HG03558 (cell line): ENCODE results near the gene TFAP2B.
A peak's percentile ranks its signal among the peaks of the same experiment; 100 is the strongest.

Experiments used
- ATAC-seq: cut with Tn5 transposase; IDR thresholded peaks from one replicate; pipeline ENCODE4 v1.9.1; 2021; ENCODE audit warnings: moderate number of reproducible peaks; ENCODE audit not compliant: unreplicated experiment; ENCODE audit errors: extremely low read depth

Gene TFAP2B

DNA sequence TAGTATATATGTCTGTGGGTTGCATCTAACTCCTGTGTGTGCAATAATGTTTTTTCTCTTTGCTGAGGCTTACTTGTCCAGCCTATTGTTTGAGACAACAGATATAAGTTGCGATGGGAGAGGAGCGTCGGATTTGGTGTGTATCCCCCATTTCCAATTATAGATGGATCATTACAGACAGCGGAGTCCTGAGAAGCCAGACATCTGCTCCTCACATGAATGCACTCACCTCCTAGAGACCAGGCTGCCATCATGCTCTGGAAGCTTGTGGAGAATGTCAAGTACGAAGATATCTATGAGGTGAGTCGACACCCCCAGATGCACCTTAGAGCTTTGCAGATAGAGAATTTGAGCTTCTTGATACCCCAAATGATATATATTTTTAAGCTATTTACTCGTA is at the start of gene TFAP2B:
Gene TFAP2B (plus strand): TSS at position 199 of the 400 bp plus-strand sequence. CDS start 21 bp downstream, at position 220.
- ATAC-seq, result no peak

DNA sequence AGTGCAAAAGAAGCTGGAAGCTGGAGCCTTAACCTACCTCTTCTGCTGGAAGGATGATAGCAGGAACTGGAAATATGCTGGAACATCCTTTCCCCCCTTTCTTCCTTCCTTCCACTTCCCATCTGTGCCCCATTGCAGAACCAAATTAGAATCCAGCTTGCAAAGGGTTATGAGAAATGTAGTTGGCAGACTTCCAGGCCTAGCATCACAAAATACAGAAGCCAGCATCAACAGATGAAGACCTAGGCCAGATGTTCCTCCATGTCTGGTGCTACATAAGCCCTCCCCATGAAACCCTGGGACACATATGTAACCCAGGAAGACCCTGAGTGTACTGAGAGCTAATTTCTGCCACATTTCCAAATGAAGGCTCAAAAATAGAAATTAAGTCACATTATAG is 40.0 kb upstream of the TFAP2B start:
- no peak for ATAC-seq

DNA sequence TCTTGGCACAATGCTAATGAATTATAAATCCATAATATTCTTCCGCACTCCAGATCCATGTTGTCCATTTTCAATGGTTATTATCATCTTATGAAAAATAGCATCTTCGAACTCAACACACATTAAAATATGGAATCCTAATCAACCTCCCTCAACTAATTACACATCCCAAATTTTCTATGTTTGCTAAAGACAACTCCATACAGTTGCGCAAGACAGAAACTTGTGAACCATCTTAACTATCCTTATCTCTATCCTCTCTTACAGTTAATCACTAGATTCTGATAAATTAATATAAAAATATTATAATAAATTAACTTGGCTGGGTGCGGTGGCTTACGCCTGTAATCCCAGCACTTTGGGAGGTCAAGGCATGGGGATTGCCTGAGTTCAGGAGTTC is 38.3 kb upstream of the TFAP2B start:
- ATAC-seq, result no peak

DNA sequence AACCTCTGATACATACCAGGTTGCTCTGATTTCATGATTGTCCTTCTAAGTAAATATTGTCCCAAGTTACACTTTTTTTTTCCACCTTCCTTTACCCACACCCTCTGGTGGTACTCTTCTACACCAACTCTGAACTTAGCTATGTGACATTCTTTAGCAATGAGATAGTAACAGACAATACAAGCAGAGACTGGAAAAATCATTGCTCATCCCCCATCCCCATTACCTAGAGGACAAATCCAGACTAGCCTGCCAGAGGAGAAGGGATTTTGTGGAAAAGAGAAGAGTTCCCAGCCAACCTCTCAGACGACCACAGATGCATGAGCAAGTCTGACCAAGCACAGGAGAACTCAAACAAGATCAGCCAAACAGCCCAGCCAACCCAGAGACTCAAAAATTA is 32.8 kb upstream of the TFAP2B start:
- ATAC-seq, result no peak

DNA sequence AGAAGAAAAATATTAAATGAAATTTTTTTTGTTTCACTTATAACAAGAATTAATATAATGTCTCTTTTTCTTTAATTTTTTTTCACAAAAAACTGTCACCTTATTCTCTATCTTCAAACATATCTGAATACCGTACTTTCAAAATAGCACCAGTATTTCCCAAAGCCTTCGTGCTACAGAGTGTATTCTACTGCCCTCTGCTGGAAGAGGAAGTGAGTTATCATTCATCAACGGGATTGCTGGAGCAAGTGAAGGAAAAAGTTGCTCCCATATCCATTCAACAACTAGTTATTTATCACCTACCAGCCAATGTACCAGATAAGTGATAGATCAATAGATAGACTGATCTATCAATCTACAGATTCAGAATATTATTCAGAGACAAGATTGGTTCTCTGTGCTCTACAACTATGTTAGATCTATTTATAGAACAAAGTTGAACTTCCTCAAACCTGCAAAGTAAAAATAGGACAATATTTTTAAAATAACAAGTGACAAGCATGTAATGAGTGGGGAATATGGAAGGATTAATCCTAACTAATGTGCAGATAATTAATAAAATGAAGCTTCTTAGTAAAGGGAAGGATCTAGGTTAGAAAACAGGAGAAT is 26.7 kb upstream of the TFAP2B start:
- peak; percentile 76 for ATAC-seq

DNA sequence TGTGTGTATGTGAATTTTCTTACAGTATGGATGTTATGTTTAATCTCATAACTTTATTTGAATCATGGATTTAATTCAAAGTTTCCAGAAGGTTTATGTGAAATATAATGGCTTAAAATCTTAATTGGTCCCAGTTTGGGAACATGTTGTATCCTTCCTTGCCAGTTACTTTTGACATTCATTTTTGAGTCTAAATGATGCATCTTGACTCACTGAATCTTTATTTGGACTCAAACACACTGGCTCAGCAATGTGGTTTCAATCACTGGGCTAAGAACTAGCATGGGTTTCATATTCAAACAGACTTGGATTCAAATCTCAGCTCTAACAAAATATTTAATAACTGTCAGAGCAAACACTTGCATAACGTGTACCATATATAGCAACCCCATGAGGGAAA is 25.9 kb upstream of the TFAP2B start:
- ATAC-seq, result no peak

DNA sequence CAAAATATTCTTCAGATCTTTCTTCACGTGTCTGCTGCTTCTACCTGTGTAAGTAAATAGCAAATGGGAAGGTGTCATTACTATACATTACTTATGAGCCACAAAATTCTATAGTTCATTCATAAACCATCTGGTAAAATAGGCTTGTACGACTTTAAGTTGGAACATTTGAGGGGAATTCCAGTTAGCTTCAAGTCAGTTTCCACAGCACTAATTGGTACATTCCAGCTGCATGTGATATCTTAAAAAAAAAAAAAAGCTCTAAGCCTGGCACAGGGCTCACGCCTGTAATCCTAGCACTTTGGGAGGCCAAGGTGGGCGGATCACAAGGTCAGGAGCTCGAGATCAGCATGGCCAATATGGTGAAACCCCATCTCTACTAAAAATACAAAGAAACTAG is 23.1 kb upstream of the TFAP2B start:
- ATAC-seq, result no peak

DNA sequence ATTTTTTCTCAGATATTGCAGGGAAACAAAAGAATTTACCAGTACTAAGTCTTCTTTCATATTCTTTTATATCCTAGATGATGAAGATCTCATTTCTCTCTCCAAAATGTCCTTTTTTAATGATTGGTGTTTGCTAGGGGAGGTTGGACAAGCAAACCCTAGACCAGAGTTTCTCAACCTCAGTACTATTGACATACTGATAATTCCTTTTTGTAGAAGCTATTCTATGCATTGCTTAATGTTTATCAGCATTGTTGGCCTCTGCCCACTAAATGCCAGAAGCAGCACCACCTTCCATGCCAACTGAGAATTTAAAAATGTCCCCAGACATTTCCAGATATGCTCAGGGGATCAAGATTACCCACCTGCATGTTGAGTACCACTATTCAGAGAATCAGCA is 14.4 kb upstream of the TFAP2B start:
- ATAC-seq, result no peak

DNA sequence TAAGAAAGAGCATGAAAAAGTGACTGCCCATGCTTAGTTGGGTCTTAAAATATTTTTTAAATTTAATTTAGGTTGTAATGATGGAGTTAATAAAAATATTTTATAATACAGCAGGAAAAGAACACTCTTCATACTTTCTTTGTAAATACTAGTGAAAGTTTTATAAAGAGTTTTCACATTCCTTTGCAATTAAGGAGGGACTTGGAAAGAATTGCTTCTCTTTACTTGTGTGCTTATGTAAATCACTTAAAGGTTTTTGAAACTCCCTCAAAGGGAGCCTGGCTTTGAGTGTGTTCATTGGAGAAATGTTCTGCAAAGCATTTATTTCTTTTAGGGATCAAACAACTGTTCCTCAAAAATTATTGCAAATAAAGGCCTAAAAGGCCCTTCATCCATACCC is 11.6 kb upstream of the TFAP2B start:
- no peak for ATAC-seq

DNA sequence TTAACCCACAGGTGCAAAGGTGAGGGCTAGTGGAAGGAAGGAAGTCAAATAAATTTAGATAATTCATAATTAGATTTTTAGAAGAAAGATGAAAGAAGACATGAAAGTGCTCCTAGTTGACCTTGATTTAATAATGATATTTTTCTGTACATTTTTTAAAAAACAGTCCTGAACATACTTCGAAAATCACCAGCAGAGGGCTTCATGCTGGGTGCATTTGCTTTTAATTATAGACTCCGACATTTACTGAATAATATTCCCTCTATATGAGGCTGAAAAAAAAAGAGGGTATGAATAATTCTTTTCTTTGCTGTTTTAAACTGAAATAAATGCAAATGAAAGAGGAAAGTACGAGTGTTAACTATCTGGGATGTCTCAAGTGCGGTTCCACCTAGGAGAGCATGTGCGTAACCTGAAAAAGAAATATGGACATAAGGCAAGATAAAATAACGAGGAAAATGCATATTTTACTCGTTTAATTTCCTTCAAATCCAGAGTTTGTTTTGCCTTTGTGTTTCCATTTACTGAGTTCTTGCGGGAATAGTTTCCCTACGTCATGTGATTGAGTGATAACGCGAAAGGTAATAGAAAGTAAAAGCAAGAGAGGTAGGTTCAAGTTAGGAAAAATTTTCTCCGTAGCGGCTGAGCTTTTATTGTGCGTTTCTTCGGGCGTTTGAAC is 3.1 kb upstream of the TFAP2B start:
- ATAC-seq, result peak; percentile 12

DNA sequence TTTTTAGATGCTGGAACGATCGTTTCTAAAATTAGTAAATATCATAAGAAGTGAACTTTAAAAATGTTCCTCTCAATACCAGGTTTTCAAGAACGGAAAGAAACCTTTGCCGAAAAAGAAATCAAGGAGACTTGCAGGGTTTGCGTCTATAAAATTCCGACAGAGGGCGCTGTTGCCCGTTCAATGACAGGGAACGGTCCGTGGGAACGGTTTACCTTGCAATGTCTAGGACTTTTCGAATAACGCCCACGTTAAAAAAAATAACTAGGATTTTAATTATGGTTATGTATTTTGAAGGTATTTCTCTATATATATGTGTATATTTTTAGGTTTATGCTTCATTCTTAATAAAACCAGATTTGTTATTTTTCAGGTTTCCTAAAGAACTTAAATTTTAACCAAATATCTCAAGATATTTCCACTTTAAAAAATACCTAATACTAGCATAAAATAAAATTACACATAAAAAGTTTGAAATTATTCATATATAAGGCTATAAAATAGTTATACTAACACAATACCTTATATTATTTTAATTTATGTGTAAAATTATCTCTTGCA is 2.5 kb upstream of the TFAP2B start:
- peak; percentile 57 for ATAC-seq

DNA sequence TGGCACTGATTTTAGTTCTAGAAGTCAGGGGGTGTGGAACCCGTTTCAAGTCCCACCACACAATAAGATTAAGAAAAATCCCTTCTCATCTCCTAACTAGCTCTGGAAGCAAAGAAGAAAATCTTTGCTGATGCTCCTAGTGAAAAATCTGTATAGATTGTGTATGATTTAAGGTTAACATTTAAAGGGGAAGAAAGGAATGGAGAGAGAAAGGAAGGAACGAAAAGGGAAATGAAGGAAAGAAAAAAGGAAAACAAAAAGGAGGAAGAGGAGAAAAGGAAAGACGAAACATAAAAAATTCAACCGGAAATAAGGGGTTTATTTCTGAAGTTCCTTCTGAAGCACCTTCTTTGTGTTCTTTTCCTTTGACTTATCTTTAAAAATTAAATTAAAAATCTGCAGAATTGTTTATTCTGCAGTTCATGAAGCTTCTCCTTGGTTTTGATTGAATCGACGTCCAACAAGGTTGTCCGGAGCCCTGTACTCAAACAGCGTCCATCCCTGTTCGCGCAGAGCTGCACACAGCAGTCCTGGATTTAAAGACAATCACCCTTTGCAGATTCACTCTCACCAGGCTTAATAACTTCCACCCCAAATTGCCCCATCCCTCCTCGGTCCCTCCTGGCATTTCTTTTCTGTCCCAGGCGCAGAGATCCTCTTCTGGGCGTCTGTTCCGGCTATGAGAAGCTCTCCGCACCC is 1.6 kb upstream of the TFAP2B start:
- no peak for ATAC-seq

DNA sequence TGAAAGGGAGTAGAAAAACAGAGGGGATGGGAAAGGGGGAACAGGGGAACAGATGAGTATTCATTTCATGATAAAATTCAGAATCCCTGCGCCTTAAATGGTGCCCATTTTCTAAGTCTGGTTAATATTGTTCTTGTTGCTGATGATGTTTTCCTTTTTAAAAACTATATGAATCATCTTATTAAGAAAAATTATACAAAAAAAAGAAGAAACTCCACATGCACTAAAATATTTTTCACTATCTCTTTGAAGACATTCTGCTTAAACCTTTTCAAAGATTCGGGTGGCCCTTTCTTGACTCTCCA is 1.1 kb upstream of the TFAP2B start:
- no peak for ATAC-seq

DNA sequence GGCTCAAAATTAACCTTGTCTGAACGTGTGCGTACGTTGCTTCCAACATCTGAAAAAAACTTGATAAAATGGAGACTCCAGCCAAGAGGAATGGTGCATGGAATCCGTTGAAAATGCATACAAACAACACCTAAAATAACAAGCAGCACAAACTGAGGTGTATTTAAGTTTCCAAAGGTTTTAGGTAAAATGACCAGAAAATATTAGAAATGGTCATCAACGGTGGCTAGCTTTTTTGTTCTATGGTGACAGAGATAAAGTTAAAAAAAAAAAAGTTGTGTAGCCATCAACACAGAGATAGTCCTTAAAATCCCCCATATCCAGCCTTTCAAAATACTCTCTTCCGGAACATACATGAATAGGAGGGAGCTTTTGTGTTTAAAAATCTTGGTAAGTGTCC is 651 bp upstream of the TFAP2B start:
- no peak for ATAC-seq

DNA sequence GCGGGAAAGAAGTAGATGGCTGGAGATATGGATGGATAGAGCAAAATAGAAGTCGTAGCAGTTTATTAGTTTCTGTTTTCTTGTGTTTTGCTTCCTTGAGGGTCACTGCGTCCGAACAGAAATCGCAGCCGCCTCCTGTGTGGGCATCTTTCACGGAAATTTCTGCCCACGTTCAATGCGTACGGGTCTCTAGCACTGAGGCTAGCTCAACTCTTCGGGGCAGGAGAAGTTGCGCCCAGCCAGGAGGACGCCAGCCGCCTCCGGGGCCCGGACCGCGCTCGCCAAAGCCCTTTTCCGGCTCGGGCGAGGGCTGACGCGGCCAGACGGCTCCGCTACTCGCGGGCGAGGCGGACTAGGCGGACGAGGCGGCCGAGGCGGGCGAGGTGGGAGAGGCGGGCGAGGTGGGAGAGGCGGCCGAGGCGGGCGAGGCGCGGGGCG is 814 bp downstream of the TFAP2B start:
- no peak for ATAC-seq

DNA sequence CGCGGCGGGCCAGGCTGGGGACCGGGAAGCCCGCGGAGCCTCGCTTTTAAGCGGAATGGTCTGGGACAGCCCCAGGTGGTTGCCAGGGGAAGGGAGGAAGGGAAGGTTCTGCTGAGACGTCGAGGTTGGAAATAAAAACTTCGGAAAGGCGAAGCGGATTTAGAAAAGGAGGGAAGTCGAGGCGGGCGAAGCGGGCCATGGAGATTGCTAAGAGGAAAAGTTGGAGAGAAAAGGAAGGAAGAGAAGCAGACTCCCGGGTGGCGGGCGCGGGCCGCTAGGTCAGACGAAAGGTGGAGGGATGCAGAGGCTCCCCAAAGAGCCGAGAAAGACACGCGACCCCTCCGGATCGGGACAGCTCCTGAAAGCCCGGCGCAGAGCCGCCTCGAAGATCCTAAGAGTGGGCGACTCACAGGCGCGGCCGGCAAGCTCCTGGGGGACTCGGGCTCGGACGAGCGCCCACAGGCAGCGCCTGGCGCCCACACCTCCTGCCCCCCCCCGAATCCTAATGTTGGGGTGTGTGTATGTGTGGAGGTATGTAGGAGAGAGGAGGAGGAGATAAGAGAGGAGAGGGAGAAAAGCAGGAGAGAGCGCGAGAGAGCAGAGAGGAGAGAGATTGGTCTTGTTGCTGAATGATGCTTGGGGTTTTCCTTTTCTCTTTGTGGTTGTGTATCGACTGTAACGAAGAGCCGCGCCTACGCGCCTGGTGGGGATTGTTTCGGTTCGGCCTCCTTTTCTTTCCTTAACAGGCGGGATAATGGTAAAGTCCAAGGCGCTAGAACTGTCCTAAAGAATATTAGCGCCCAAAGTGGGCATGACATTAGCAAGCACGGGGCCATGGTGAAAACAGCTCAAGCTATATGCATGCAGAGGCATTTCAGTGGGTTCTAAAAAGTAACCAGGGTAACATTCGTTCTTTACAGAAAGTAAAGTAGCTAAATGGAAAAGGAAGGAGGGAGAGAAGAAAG is 1.5 kb downstream of the TFAP2B start:
- no peak for ATAC-seq

DNA sequence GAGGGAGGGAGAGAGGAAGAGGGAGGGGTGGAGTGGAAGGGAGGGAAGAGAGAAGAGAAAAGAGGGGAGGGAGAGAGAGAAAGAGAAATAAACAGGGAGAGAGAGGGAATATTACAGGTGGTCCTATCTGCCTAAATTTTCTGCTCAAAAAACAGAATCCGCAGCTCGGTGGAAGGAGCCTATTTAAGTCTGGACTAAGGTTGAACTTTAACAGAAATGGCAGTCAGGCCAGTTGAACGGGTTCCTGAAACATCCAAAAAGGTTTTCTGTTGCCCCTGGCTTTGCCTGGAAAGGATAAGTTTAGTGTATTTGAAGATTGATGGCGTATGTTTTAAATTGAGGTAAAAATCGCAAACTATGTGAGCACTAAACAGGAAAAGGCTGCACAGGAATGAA is 2.2 kb downstream of the TFAP2B start:
- no peak for ATAC-seq

DNA sequence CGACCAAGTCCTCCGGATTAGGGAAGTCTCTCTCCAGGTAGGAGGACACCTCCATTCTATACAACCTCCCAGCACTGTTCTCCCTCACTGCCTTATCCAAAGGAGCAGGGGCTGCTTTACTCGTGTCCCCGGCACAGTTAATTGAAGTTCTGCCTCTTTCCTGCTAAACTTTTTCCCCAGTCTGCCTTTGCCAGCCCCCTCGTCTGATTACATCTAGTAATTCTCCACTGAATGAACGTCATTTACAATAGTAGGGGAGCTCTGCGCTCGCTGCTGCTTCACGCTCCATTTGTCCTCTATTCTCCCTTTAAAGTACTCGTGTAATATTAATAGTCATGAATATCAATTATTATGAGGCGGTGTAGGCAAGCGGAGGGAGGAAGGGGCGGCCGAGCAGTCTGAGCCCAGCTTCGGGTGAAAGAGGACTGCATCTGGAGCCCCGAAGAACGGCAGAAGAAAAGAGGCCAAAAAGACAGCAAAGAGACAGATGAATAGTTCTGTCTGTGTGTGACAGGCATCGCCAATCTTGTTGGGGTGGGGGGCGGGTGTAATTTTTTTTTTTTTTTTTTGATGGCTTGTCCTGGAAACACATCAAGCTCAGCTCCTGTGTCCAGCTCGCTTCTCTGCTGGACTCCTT is 2.9 kb downstream of the TFAP2B start:
- no peak for ATAC-seq

DNA sequence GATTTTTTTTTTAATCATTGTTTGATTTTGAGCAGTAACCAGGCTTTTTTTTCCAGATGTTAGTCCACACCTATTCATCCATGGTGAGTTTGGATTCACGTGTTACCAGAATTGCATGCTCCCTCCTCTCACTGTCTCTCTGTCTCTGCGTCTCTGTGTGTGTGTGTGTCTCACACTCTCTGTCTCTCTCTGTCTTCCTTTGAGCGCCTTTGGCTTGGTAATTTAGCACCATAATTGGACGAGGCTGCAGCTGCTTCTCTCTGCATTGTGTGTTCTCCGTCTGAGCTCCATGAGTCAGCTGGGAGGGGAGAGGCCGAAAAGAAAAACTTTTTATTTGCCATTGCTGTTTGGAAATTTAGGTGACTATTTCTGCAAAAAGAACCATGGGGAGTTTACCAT is 3.4 kb downstream of the TFAP2B start:
- ATAC-seq, result no peak
